Adipose tissue (tissue), 3 donors: ENCODE results near the gene TMPRSS6. TPM values are rescaled to one million over a fixed set of nuclear protein-coding genes. Genes with fewer than 3 reads are reported as not detected.

Experiments
- H3K27ac ChIP-seq: one replicate; pipeline ENCODE4 v1.5.1; 2013; ENCODE audit warnings: low read depth, low read length
- WGBS, 3 donors: extraction: QIAGEN DNeasy Blood & Tissue Kit; methylation state at CpG; one replicate each; pipeline ENCODE4 v1.1.7; 2013; 5-methylcytosine and 5-hydroxymethylcytosine counted together
- polyA plus RNA-seq, 3 donors: library from polyadenylated mRNA; stranded (reverse); fragments of 200-250 nt; gene quantifications; one replicate each; pipeline ENCODE4 v1.2.3, GENCODE V29; 2013
- donor health status: healthy with polysubstance abuse.
- donor health status: Bipolar disorder and iron deficiency.
- donor health status: healthy.

TMPRSS6 gene
- polyA plus RNA-seq, 3 donors = 0.07 to 0.30 TPM; not detected in 1

DNA sequence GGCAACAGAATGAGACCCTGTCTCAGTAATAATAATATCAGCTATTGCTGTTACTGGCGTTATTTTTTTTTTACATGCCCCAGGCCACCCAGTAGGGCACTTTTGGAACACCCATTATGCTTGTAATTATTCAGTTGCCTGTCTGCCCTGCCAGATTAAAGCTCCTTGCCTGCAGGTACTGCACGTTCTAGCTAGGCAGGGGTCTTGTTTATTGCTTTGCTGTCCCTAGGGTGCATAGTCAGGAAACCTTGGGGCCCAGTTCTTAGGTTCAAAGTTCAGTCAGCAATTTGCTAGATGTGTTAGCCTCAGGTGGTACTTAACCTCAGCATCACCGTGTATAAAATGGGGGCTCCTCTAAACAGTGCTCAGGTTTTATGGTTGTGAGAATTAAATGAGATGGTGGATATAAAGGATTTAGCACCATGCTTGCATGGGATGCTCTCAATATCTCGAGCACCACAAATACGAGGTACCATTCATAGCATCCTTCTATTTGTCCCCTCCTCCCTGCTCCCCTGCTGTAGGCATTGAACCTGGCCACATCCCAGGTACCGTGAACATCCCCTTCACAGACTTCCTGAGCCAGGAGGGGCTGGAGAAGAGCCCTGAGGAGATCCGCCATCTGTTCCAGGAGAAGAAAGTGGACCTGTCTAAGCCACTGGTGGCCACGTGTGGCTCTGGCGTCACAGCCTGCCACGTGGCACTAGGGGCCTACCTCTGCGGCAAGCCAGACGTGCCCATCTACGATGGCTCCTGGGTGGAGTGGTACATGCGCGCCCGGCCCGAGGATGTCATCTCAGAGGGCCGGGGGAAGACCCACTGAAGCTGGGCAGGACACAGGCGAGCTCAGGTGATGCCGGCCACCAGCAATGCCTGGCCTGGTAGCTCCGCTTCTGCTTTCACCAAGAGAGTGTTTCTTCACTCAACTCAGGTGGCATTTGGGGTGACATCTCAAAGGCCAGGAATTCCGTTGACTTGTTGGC lies 80.5 kb downstream of the TMPRSS6 start:
- 91 to 94% (median 93%) methylated on average over 22 of the region's 22 CpGs for WGBS, 3 donors
- no peak overlapping the region for H3K27ac ChIP-seq

DNA sequence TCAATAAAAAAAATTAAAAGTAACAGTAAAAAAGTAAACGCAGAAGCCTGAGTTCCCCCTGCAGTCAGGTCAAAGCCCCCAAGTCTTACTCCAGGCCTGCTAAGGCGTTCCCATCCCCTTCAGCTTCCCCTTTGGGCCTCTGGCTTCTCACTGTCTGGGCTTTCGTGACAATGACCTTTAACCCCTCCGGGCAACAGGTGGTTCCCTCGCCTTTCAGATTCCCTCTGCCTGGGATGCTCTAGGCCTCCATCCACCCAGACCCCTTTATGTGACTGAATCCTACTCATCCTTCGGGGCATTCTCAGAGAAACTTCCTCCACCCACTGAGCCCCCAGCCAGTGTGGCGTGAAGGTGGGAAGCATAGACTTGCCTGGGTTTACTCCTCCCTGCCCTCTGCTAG lies 82.0 kb downstream of the TMPRSS6 start:
- 87 to 91% (median 90%) methylated on average over 7 of the region's 7 CpGs for WGBS, 3 donors
- H3K27ac ChIP-seq = no peak overlapping the region

DNA sequence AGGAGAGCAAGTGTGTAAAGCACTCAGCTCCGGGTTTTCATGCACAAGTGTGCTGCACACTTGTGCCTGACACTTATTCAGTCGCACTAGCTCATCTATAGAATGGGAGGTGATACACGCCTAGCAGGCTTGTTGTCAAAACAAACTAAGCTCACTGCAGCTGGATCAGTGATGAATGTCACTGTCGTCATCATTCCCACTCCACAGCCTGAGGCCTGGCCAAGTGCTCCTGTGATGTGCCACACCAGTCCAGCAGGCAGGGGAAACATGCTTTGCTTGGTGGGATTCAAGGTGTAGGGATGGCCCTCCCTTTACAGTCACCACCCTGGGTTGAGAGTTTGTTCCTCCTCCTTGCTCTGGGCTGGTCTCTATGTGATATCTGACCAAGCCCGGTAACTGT lies 83.2 kb downstream of the TMPRSS6 start:
- H3K27ac ChIP-seq = no peak overlapping the region
- 85 to 94% (median 89%) methylated on average over 5 of the region's 5 CpGs for WGBS, 3 donors

DNA sequence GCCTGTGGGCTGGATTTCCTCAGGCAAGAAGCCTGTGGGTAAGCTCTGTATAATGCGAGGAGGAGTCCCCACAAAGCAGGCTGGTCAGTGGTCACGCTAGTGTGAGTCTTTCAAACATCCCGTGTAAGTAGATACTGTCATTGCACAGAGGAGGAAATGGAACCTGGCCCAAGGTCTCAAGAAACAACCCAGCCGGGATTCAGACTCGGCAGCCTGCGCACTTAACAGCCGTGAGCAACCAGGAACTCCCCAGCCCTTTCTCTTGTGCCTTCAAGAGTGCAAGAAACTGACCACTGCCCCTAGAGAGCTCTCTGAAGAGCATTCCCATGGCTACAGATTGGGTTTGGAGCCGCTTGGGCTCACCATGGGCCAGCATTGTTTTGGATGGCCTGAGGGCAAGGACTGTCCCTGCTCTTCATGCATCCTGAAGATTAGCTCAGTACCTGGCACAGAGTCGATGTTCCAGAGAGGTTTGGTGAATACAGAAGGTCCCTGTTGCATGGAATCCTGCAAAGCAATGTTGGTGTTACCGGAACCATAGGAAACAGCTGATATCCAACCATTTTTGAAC lies 83.9 kb downstream of the TMPRSS6 start:
- H3K27ac ChIP-seq = no peak overlapping the region
- 70 to 88% (median 83%) methylated on average over 10 of the region's 10 CpGs for WGBS, 3 donors

DNA sequence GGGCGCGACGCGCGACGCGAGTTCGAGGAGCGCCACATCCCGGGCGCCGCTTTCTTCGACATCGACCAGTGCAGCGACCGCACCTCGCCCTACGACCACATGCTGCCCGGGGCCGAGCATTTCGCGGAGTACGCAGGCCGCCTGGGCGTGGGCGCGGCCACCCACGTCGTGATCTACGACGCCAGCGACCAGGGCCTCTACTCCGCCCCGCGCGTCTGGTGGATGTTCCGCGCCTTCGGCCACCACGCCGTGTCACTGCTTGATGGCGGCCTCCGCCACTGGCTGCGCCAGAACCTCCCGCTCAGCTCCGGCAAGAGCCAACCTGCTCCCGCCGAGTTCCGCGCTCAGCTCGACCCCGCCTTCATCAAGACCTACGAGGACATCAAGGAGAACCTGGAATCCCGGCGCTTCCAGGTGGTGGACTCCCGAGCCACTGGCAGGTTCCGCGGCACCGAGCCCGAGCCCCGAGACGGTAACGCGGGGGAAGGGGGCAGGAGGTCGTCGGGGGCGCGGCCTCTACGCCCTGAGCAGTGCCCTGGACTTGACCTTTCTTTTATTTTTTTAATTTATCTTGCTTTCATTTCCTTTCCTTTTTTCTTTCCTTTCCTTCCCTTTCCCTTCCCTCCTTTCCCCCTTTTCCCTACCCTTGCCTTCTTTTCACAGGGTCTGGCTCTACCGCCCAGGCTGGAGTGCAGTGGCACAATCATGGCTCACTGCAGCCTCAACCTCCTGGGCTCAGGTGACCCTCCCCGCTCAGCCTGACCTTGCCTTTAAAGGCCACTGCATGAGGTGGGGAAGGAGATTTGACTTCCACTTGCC lies 85.0 kb downstream of the TMPRSS6 start:
- H3K27ac ChIP-seq = no peak overlapping the region
- 88 to 96% (median 94%) methylated on average over 66 to 71 of the region's 71 CpGs for WGBS, 3 donors

DNA sequence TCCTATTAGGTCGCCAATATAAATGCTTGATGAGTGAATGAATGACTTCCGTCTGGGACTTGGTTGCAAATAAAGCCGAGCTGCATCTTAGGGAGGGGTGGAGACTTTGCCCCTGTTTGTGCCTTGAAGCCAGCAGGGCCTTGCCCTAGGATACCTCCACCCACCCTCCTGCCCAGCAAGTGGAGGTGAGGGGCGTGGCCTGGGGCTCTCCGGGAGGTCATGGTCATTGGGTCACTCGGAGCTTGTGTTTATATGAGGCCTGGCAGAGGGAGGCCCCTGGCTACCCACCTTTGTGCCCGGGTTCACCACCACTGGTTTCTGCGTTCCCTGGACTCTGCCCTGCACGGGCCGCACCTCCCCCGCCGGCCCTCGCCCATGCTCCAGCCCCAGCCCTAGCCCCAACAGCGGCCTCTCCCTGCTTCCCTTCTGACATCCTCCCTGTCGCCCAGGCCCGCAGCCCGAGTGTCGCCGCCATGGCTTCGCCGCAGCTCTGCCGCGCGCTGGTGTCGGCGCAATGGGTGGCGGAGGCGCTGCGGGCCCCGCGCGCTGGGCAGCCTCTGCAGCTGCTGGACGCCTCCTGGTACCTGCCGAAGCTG lies 85.7 kb downstream of the TMPRSS6 start:
- 90 to 95% (median 94%) methylated on average over 33 to 34 of the region's 34 CpGs for WGBS, 3 donors
- H3K27ac ChIP-seq = no peak overlapping the region

DNA sequence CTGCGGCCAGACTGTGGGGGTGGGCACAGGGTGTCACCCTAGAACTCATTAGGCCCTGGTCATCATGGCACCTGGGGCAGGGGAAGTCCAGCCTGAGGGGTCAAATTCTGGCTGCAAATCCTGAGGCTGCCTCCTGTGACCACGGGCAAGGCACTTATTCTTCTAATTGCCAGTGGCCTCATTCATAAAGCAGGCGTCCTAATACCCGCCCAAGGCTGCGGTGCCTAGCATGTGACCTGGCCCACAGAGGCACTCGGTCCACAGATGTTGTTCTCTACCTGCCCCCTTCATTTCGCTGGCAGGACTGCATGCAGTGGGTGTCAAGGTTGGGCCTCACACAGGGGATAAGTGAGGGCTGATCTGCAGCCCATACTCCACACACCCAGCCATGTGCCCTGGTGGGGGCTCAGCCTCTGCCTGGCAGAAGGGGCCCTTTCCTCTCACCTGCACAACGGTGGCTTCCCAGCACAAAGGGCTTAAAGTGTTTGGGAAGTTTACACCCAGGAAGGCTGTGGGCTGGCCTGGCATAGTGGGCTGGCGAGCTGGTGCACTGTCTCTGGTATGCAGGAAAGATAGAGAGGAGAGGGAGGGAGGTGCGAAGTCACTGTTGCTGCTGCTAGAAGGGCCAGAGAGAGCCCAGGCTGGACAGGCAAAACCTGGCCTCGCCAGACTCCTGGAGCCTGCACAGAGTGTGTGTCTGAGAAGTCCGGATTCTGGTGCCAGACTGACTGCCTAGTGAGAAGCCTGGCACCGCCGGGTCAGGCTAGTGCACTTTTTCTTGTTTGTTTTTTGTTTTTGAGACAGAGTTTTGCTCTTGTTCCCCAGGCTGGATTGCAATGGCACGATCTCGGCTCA lies 86.8 kb downstream of the TMPRSS6 start:
- no peak overlapping the region for H3K27ac ChIP-seq
- 61 to 82% (median 74%) methylated on average over 16 of the region's 16 CpGs for WGBS, 3 donors

DNA sequence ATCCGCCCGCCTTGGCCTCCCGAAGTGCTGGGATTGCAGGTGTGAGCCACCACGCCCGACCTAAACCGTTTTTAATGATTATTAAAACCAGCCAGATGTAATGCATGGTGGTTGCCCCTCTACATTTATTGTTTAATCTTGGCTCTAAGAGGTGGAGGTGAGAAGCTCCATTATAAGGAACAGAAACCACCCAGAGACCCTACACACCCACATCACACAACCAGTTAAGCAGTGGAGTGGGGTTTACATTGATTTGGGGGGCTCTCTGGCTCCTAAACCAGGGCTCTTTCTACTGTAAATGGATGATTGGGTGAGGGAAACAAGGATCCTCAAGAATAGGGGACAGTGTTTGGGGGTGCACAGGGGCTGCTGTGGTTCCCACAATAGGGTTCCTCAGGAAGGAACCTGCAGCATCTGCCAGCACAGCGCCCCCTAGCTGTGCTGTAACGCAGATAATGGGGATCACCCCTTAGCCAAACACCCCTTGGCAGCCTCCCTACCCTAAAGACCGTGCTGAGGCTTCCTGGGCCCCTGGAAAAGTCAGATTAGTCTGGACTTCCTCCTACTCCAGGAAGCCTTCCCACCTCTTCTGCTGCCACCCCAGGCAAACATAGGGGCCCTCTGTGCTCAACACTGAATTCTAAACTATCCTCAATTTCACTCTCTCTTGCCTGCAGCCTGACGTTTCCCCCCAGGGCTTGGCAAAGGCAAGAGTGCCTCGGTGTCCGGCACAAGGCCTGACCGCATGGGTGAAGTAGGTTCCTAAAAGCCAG lies 87.6 kb downstream of the TMPRSS6 start:
- no peak overlapping the region for H3K27ac ChIP-seq
- whole genome bisulfite sequencing, 3 donors = 63 to 72% (median 68%) methylated on average over 13 of the region's 13 CpGs

DNA sequence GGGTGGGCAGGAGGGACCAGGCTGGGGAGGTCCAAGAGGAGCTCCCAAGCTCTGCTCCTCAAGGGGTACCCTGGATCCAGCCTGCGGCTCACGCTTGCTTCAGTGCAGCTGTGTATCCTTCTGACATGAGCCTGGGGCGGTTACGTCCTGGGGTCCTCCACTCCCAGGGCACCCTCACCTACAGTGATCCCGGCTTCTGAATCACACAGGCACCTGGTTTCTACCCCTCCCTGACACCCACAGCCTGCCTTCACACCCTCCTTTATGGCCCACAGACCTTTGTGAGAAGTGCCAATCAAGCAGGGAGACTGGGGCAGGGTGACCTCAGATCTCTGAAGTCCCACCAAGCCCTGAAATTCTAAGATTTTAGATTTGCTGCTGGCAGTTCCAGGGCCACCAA lies 88.5 kb downstream of the TMPRSS6 start:
- H3K27ac ChIP-seq = no peak overlapping the region
- 95 to 98% (median 96%) methylated on average over 5 of the region's 5 CpGs for WGBS, 3 donors

DNA sequence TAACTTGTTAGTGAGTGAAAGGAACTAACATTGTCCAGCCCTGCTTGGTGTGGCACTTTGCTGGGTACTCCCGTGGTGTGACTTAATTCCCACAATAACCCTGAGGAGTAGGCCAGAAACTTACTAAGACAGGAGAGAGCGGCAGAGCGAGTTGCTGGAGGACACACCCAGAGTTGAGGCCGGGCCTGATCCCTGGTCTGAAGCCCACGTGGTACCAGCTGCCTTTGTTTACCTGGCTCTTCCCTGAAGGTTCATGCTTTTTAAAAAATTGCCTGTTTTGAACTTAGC lies 89.4 kb downstream of the TMPRSS6 start:
- no peak overlapping the region for H3K27ac ChIP-seq

DNA sequence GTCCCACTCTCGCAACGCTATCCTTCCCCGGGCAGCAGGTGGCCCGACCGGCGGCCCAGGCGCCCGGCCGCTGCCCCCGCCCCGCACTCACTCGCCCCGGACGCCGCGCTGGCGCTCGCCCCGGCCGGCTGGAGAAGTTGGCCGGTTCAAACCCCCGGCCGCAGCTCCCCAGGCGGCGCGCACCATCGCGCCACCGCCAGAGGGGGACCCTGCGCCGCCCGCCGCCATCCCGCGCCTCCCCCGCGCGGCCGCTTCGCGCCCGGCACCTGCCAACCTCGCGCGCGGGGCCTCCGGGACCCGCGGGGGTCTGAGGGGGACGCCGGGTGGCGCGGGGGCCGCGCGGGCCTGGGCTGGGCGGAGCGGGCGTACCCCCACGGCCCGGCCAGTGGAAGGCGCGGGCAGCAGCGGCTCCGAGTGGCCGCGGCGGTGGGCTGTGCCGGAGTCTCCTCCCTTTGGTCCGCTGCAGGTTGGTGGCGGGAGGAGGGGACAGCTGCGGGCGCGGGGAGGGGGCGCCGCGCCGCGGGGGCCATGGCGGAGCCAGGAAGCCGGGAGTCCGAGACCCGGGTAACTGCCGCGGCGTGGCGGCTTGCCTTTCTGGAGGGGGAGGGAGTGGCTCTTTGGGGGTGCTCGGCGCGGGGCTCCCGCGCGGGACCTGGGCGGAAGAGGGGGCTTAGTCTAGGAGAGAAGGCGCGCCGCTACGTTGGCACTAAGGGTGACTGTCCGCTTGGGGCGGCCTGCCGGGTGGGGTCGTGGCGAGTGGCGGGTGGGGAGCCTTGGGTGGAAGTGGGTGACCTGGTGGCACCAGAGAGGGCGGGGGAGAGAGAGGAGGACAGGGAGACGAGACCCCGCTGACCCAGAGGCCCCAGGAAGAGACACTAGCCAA lies 90.0 kb downstream of the TMPRSS6 start, which contains the start of the genes MPST and TST:
Gene MPST, plus strand, starts transcription at position 434 of the 883 bp plus-strand sequence. Its CDS starts 95 bp downstream, at position 529.
Gene TST, minus strand, starts transcription at position 139 of the 883 bp plus-strand sequence. CDS start 715 bp downstream, outside the sequence.
- peak within 1 kb of the TSS; percentile 74 for H3K27ac ChIP-seq
- WGBS, 3 donors = 0 to 1% (median 1%) methylated on average over 65 to 105 of the region's 107 CpGs

More for the DNA sequence above, 89.4 kb downstream of the TMPRSS6 start:
- WGBS, 3 donors = 0 to 1% (median 1%) methylated on average over 5 of the region's 5 CpGs

DNA sequence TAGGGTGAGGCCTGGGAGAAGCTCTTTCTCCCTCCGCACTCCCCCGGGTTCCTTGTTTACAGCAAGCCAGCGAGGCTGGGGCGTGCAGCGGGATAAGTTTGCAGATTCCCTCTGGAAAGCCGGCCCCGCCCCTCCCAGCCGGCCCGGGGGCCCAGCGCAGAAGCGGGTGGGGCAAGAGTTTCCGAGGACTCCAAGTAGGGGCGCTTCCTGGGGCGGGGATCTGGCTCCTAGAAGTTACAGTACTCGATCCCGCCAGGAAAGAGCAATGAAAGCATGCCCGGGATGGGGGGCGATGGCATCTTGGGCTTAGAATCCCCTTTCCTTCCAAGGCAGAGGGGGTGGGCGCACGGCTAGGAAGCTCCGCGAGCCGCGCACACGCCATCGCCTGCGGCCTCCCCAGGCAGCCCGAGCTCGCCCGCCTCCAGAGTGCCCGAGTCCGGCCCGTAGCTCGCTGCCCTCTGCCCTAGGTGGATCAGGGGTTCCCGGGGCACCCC lies 90.7 kb downstream of the TMPRSS6 start:
- WGBS, 3 donors = 0 to 2% (median 0%) methylated on average over 31 to 35 of the region's 35 CpGs

DNA sequence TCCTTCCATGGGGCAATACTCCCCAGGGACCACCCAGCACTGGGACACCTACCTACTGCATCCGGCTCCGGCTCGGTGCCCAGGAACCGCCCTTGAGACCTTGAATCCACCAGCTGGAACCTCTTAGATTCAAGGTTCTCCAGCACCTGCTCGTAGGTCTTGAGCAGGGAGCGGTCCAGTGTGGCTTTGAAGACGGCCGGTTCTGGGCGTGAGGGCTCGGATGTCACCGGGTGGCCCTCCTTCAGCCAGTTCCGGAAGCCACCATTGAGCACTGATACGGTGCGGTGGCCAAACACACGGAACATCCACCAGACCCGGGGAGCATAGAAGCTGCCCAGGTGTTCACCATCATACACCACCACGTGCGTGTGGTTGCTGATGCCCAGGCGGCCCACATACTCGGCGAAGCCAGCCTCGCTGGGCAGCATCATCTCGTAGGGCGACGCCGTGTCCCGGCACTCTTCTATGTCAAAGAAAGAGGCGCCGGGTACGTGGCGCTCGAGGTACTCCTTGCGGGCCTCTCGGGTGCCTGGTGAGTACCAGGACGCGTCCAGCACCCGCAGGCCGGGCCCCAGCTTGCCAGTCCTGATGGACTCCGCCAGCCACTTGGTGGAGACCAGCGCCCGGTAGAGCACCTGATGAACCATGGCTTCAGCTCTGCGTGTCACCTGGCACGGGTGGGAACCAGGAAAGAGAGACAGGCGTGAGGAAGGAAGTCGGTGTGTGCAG lies 91.3 kb downstream of the TMPRSS6 start:
- 37 to 74% (median 67%) methylated on average over 45 of the region's 45 CpGs for WGBS, 3 donors
- H3K27ac ChIP-seq = no peak overlapping the region

More for the DNA sequence above, 90.7 kb downstream of the TMPRSS6 start:
- peak overlapping the region; percentile 74 for H3K27ac ChIP-seq

DNA sequence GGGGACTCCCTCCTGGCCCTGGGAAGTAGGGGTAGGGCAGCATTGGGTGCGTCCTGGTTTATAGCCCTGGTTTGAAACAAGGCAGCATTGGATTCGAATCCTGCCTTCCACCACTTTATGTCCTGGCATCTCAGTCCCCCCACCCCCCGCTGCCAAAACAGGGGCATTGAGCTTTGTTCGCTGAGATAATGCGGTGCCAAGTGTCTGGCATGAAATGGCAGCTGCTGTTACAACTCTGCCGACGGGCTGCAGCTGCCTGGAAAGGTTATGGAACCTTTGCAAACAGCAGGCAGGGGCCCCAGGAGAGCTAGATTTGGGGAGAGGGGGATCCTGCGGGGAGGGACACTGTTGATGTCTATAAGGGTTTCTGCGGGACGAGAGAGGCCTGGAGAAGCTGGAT lies 92.2 kb downstream of the TMPRSS6 start:
- H3K27ac ChIP-seq = no peak overlapping the region
- WGBS, 3 donors = 58 to 86% (median 78%) methylated on average over 10 of the region's 10 CpGs
